K562 (cell line): ENCODE results near the gene RETN. TPM values are rescaled to one million over a fixed set of nuclear protein-coding genes. Genes with fewer than 3 reads are reported as not detected.

Experiments
- AFF1 ChIP-seq, 2 experiments: fragments of 450-650 bp; IDR thresholded peaks; 2 replicates each; pipeline ENCODE4 v1.6.1; 2018; ENCODE audit warnings: mild to moderate bottlenecking in 2 of 2, low read depth in 1 of 2; ENCODE audit not compliant: partially characterized antibody in 2 of 2
- ETS2 ChIP-seq: IDR thresholded peaks from 2 replicates; pipeline ENCODE4 v1.6.1; 2016; ENCODE audit warnings: borderline replicate concordance, missing genetic modification characterization, mild to moderate bottlenecking, moderate library complexity, missing compliant biosample characterization; ENCODE audit not compliant: poor library complexity, severe bottlenecking
- FOXA1 ChIP-seq: fragments of 450-650 bp; IDR thresholded peaks from 2 replicates; pipeline ENCODE4 v1.6.1; 2016; ENCODE audit warnings: mild to moderate bottlenecking, borderline replicate concordance
- FOXM1 ChIP-seq, 2 experiments: fragments of 450-650 bp in 1 of 2; sonication (generic) in 1 of 2; formaldehyde crosslinking in 1 of 2; IDR thresholded peaks; 2 replicates each; pipeline versions ENCODE4 v1.6.1 to v1.9.0; 2017 to 2022; ENCODE audit warnings: low read depth in 2 of 2, mild to moderate bottlenecking in 2 of 2, missing genetic modification reagents in 1 of 2, moderate library complexity in 1 of 2
- GATA2 ChIP-seq: sonication (generic); formaldehyde crosslinking; IDR thresholded peaks from 2 replicates; pipeline ENCODE4 v1.4.0; 2020; ENCODE audit warnings: mild to moderate bottlenecking, missing genetic modification reagents
- HOXB6 ChIP-seq: fragments of 250-450 bp; sonication (Bioruptor Pico); IDR thresholded peaks from 2 replicates; pipeline ENCODE4 v1.5.1; 2022; ENCODE audit warnings: mild to moderate bottlenecking, borderline replicate concordance
- NUFIP1 ChIP-seq: fragments of 450-650 bp; IDR thresholded peaks from 2 replicates; pipeline ENCODE4 v1.6.1; 2018; ENCODE audit not compliant: partially characterized antibody
- PHF20 ChIP-seq: fragments of 450-650 bp; IDR thresholded peaks from 2 replicates; pipeline ENCODE4 v1.6.1; 2018; ENCODE audit not compliant: partially characterized antibody
- PML ChIP-seq: IDR thresholded peaks from 2 replicates; pipeline ENCODE4 v1.6.1; 2012; ENCODE audit warnings: low read length, inconsistent platforms
- POLR2AphosphoS5 ChIP-seq: IDR thresholded peaks from 2 replicates; pipeline ENCODE4 v1.6.1; 2011; ENCODE audit warnings: mild to moderate bottlenecking, low read depth, low read length, moderate library complexity; ENCODE audit not compliant: control insufficient read depth, insufficient read depth
- ZNF274 ChIP-seq: IDR thresholded peaks from 2 replicates; pipeline ENCODE4 v1.6.1; 2011; ENCODE audit warnings: low read depth, mild to moderate bottlenecking, low read length, moderate library complexity, borderline replicate concordance
- ZNF609 ChIP-seq: sonication (generic); formaldehyde crosslinking; IDR thresholded peaks from 2 replicates; pipeline ENCODE4 v1.8.1; 2023; ENCODE audit warnings: missing genetic modification reagents, mild to moderate bottlenecking, borderline replicate concordance
- ZNF696 ChIP-seq: fragments of 250-450 bp; sonication (Bioruptor Pico); conservative IDR thresholded peaks from 2 replicates; pipeline ENCODE4 v1.4.0; 2020; ENCODE audit warnings: mild to moderate bottlenecking, moderate library complexity
- polyA plus RNA-seq, 8 experiments: library from polyadenylated mRNA; depleted of rRNA in 4 of 8; stranded (reverse) in 5 of 8; unstranded in 3 of 8; fragments of >200 nt; fragmentation: Nextera tagmentation in 2 of 8; fragmentation: Illumina TruSeq in 1 of 8; extraction: Ambion mirVana in 2 of 8; extraction: Trizol in 1 of 8; gene quantifications; 2 replicates each; pipeline versions ENCODE4 v1.2.1 to v1.2.3, GENCODE V29; 2011 to 2014; ENCODE audit warnings: inconsistent platforms in 1 of 8, missing spikeins in 1 of 8
- total RNA-seq, 7 experiments: library from RNA; depleted of rRNA in 6 of 7; stranded (reverse); fragments of >200 nt in 6 of 7; fragmentation: Illumina TruSeq in 2 of 7; extraction: Trizol in 2 of 7; gene quantifications; 2 replicates each; pipeline versions ENCODE4 v1.2.1 to v1.2.3, GENCODE V29; 2011 to 2021; ENCODE audit warnings: low replicate concordance in 1 of 7
- TF ChIP-seq, protein P1 (sequence below), 2 experiments: IDR thresholded peaks in 1 of 2; conservative IDR thresholded peaks in 1 of 2; 2 replicates each; pipeline ENCODE4 v1.6.1; 2016; ENCODE audit warnings: low read depth in 2 of 2, mild to moderate bottlenecking in 1 of 2, missing compliant biosample characterization in 1 of 2, missing genetic modification characterization in 1 of 2, moderate library complexity in 1 of 2

Gene RETN
- total and polyA plus RNA-seq, 9 of the 15 experiments (the other 6 are each of a cell fraction or from before 2014, with no cell fraction given): not detected

DNA sequence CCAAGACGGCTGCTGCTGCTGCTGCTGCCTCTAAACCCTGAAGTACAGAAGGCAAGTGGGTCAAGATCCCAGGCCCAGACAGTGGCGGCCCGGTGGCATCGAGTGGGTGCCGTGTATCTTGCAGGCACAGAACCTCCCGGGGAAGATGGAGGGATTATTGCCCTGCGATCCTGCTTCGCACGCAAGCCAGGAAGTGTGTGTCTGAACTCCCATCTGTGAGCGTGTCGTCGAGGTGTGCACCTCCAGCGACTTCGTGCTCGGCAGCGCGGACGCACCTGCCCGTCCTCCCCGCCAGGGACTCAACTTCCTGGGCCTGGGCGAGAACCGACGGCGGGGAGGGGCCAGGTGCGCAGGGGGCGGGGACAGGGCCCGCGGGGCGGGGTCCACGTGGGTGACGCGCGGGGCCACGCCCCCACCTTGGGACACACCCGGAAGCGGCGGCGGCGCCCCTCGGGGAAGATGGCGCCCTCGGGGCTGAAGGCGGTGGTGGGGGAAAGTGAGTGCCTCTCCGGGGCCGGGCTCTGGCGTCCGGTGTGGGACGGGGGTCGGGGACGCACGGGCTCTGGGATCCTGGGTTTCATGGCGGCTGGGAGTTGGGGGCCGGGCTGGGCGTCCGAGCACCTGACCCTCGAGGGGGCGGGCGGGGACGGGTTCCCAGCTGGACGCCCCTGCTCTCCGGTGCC lies 32.0 kb upstream of the RETN start, which contains the start of gene STXBP2 (continued):
- TF ChIP-seq ZNF274 (no peak), AFF1 (IDR thresholded peaks at IDR 0.05; ENCODE audit: low read depth in 1 of 2, partially characterized antibody in 2 of 2) (no peak), NUFIP1 (no peak), PHF20 (peak; percentile 57), PML (no peak; the same call in 1 of the 2 replicates), ZNF609 (peak; percentile 78; the same call in 1 of the 2 replicates), HOXB6 (no peak), FOXA1 (no peak), ETS2 (no peak), ZNF696 (CRISPR knock-in tag) (no peak), GATA2 (no peak), POLR2AphosphoS5 (peak; percentile 62), FOXM1 (IDR thresholded peaks at IDR 0.05; ENCODE audit: low read depth) (no peak), FOXM1 (CRISPR knock-in tag; IDR thresholded peaks at IDR 0.05; ENCODE audit: low read depth) (peak; percentile 57; the same call in 1 of the 2 replicates)
- TF ChIP-seq, protein P1, sequence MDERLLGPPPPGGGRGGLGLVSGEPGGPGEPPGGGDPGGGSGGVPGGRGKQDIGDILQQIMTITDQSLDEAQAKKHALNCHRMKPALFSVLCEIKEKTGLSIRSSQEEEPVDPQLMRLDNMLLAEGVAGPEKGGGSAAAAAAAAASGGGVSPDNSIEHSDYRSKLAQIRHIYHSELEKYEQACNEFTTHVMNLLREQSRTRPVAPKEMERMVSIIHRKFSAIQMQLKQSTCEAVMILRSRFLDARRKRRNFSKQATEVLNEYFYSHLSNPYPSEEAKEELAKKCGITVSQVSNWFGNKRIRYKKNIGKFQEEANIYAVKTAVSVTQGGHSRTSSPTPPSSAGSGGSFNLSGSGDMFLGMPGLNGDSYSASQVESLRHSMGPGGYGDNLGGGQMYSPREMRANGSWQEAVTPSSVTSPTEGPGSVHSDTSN (CRISPR knock-in tag; IDR thresholded peaks at IDR 0.05; ENCODE audit: low read depth): no peak
- TF ChIP-seq, protein P1 (tag; conservative IDR thresholded peaks at IDR 0.05; ENCODE audit: low read depth): no peak
